ENCODE results near the gene ZNF202.
"Not testable (repeated sequence)": the region's sequence is repeated elsewhere in the genome, so short reads cannot be mapped to it uniquely, and the experiment has no call there.

ZNF202 gene

GRCh38 chr11:123742031-123742723 is 717 bp upstream of the ZNF202 start:
- DNase-seq (ENCODE audit: low spot score), result peak; percentile 7

- no peak for DNase-seq (ENCODE audit: low spot score)
Measured at GRCh38 chr11:123740787-123741158, 687 bp downstream of the ZNF202 start.

GRCh38 chr11:123738374-123738773 is 3.1 kb downstream of the ZNF202 start:
- DNase-seq (ENCODE audit: low spot score), result no peak

DNA sequence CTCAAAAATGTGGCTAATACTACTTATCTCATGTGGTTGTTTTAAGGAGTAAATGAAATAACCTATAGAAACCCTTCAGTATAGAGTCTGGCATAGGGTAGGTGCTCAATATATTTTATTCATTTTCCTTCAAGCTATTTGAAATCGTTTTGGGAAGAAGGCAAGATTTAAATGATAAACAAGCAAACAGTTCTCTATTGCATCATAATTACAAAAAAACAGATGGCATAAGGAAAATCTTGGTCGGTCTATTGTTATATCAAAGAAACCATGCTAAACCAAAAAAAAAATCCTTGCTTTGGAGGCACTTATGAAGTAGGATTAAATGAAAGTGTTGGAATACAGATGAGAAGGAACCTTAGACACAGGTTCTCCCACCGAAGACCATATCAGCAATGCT is 4.7 kb downstream of the ZNF202 start:
- no peak for DNase-seq (ENCODE audit: low spot score)

DNA sequence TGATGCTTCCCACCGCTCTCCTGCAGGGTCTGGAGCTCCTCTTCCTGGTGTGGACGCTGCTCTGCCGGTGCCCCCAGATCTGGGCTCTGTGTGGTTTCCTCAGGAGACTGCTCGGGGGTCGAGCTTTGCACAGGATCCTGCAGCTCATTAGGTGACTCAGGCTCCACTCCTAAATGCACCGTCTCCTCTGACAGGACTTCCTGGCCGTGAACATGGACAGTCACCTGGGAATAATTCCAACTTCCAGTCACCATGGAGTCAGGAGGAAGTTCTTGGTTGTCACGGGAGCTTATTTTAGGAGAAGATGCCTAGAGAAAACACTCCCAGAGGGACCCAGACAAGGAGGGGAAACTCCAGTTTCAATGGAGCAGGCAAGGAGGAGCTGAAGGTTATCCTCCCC is 11.9 kb downstream of the ZNF202 start:
- DNase-seq (ENCODE audit: low spot score), result peak; percentile 55

DNA sequence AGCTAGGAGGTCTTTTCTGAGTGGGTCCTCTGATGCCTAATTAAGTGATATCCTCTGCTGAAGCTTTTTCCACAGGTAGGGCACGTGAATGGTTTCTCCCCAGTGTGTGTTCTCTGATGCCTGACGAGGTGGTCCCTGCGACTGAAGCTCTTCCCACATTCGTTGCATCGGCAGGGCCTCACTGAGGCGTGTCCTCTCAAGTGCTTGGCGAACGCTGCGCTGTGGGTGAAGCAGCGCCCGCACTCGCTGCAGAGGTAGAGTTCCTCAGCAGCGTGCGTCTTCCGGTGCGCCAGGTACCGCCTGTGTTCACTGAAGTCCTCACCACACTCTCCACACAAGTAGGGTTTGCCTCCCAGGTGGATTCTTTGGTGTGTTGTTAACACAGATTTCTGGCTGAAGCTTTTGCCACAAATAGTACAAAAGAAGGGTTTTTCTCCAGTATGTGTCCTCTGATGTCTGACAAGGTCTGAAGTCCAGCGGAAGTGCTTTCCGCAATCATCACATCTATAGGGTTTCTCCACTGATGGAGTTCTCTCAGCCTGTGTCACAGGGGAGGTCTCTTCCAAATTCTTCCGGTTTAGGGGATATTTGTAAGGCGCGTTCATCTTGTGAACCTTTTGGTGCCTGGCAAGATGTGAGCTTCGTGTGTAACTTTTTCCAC is 15.3 kb downstream of the ZNF202 start:
- no peak for DNase-seq (ENCODE audit: low spot score)

GRCh38 chr11:123719452-123719851 is 22.0 kb downstream of the ZNF202 start:
- peak; percentile 19 for DNase-seq (ENCODE audit: low spot score)

DNA sequence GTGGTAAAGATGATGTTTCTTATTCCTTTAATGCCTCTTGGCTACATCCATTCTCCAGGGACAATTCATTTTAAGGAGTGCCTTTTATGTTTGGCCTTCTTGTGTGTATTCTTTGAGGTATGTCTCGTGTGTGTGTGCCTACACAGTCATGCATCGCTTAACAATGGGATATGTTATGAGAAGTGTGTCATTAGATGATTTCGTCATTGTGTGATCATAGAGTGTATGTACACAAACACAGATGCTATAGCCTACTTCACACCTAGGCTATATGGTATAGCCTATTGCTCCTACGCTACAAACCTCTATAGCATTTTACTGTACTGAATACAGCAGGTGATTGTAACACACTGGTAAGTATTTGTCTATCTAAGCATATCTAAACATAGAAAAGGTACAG is 23.0 kb downstream of the ZNF202 start:
- no peak for DNase-seq (ENCODE audit: low spot score)

GRCh38 chr11:123718063-123718462 is 23.4 kb downstream of the ZNF202 start:
- no peak for DNase-seq (ENCODE audit: low spot score)

DNA sequence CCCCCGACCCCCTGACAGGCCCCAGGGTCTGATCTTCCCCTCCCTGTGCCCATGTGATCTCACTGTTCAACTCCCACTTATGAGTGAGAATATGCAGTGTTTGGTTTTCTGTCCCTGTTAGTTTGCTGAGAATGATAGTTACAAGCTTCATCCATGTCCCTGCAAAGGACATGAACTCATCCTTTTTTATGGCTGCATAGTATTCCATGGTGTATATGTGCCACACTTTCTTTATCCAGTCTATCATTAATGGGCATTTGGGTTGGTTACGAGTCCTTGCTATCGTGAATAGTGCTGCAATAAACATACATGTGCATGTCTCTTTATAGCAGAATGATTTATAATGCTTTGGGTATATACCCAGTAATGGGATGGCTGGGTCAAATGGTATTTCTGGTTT is 28.8 kb downstream of the ZNF202 start:
- DNase-seq (ENCODE audit: low spot score), result not testable (repeated sequence)

DNA sequence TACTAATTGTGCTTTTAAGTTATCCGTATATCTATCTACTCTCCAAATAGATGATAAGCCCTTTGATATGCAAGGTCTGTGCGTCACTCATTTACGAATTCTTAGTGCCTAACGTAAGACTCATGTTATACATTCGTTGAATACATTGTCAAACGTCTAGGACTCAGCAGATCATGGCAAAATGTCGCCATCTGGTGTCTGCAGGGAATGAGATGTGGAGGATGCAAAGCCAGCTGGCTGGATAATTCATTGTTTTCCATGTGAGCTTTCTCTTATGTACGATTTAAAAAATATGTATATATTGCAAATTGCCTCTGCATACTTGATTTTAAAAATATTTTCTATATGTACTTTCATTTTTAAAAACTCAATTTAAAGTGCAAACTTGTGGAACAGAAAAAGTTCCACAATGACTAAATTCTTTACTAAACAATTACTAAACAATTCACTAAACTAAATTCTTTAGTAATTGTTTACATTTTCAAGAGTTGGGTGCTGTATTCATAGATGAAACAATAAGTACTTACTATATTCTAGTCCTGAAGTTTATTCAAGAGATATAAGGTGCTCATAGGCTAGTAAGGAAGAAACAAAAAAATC is 33.8 kb downstream of the ZNF202 start:
- DNase-seq (ENCODE audit: low spot score), result peak; percentile 56

DNA sequence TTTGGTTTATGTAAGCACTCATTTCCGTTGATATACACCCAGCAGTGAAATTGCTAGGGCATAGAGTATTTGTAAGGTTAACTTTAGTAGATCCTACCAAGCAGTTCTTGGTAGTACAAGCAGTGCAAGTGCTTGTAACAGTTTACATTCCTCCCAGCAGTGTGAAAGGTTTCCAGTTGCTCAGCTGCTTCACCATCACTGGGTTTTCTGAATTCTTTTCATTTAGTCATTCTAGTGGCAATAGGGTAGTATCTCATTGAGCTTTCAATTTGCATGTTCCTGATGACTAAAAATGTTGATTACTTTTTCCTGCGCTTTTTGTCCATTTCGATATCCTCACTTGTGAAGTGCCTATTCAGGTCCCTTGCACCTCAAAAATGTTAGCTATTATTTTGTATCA is 34.3 kb downstream of the ZNF202 start:
- DNase-seq (ENCODE audit: low spot score), result no peak

- DNase-seq (ENCODE audit: low spot score), result no peak
Measured at GRCh38 chr11:123704341-123704740, 37.1 kb downstream of the ZNF202 start.

- DNase-seq (ENCODE audit: low spot score), result no peak
Measured at GRCh38 chr11:123702696-123703095, 38.8 kb downstream of the ZNF202 start.

DNA sequence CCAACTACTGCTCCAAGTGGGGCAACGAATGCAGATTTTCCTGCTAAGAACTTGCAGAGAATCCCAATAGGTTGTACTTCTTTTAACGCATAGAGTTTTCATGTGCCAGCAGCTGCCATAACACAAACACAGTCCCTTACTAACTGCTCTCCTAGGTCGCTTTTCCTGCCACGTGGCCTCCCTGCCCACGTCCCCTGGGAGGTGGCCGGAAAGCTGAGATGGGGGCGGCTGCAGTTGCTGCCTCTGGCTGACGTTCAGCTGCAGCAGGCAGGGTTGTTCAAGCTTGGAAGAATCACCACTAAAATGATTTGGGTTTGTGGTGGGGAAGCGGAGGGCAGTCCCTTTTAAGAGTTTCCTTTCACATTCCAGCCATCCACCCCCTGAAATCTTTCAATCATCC is 39.3 kb downstream of the ZNF202 start:
- DNase-seq (ENCODE audit: low spot score), result peak; percentile 29

GRCh38 chr11:123700772-123701171 is 40.7 kb downstream of the ZNF202 start:
- no peak for DNase-seq (ENCODE audit: low spot score)

DNA sequence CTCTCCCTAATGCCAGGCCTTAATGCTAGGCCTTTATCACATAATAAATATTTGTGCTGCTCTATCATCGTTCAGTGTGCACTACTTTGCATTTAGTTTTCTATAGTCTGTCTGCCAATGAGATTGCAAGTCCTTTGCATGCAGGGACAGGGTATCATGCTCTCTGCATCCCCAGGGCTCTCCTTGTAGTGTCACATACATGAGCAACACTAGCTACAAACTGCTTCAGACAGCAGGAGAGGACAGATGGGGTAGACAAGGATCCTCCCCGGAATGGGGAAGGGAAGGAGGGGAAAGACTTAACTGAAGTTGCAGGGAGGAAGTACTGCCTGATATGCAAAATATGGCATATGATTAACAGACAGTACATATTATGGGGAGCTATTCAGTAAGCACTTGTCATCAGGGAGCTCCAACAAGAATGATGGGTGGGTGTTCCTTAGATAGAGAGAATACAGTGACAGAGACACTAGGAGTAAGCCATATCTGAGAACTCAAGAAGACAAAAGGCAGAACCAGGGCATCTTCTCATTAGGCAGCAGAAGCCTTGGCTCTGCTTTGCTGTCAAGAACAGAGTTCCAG is 42.8 kb downstream of the ZNF202 start:
- DNase-seq (ENCODE audit: low spot score), result no peak

GRCh38 chr11:123696183-123696582 is 45.3 kb downstream of the ZNF202 start:
- DNase-seq (ENCODE audit: low spot score), result no peak

DNA sequence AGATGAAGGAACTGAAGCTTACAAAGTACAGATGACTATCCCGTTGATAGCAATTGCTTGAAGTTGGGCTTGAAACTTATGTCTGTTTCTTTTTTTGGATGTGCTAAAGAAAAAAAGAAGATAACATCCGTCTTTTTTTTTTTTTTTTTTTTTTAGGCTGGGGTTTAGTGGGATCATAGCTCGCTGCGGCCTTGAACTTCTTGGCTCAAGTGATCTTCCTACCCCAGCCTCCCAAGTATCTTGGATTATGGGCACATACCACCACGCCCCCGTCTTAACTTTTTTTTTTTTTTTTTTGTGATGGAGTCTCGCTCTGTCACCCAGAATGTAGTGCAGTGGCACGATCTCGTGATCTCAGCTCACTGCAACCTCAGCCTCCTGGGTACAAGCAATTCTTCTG is 46.2 kb downstream of the ZNF202 start:
- DNase-seq (ENCODE audit: low spot score), result no peak

DNA sequence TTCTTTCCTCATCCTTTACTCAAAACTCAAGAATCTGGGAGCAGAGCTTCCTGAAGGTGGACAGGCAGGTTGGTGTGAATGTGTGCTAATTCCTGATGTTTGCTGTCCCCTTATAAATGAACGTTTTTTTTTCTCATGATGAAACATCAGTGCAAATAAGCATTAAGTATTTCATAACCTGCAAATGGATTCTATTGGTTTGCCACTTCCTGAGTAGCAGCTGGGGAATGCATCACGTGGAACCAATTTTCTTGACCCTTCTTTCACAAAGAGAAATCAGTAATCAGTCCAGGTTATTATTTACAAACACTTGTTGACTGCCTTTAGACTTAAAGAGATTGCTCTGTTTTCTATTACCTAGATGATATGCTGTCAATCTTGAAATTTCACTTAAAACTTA is 46.9 kb downstream of the ZNF202 start:
- no peak for DNase-seq (ENCODE audit: low spot score)

GRCh38 chr11:123692961-123693360 is 48.5 kb downstream of the ZNF202 start:
- DNase-seq (ENCODE audit: low spot score), result no peak

DNA sequence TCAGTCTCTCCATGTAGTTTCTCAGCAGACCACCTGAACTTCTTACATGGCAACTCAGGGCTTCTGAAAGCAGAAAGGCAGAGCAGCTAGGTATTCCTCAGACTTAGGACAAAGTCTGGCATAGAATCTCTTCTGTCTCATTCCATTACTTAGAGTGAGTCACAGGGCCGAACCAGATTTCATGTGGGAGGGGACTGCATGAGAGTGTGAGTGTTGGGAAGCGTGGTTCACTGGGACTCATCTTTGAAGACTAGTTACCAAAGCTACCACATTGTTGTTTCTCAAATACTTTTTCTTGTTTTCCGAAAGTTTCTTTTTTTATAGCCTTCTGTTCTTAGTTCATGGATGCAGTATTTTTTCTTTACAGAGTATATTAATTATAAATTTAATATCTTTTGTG is 51.0 kb downstream of the ZNF202 start:
- no peak for DNase-seq (ENCODE audit: low spot score)

GRCh38 chr11:123684601-123685000 is 56.9 kb downstream of the ZNF202 start:
- no peak for DNase-seq (ENCODE audit: low spot score)

Measured in kidney capillary endothelial cell (primary cell).